Panc1 (cell line): ENCODE results near the gene SF3A2. TPM values are rescaled to one million over a fixed set of nuclear protein-coding genes. Genes with fewer than 3 reads are reported as not detected.

Experiments
- ATAC-seq: fragments of 200-7000 bp; cut with Tn5 transposase; 2 replicates; pipeline ENCODE4 v1.9.1; 2020; ENCODE audit warnings: mild to moderate bottlenecking, moderate library complexity
- BruUV-seq: library from RNA; stranded (reverse); fragments of 400-500 nt; replicated peaks from 2 replicates; lab custom pipeline; 2021; lab: Mats Ljungman, UMichigan
- CTCF ChIA-PET: fragments of 300-600 bp; sonication (Branson Sonifier 250); formaldehyde crosslinking; loops from one replicate; lab custom pipeline; 2022; ENCODE audit warnings: antibody characterized with exemption; lab: Charles Lee
- POLR2A ChIA-PET: fragments of 300-600 bp; sonication (Branson Sonifier 250); formaldehyde crosslinking; loops from one replicate; lab custom pipeline; 2022; ENCODE audit warnings: antibody characterized with exemption; lab: Charles Lee
- DNase-seq: peaks from one replicate; pipeline ENCODE4 v3.0.0-alpha.2; 2010; ENCODE audit warnings: low read depth, low spot score
- H3K27ac ChIP-seq: 2 replicates; pipeline ENCODE4 v1.5.1; 2011; ENCODE audit warnings: mild to moderate bottlenecking, low read length, inconsistent platforms
- H3K27me3 ChIP-seq: fragments of 200-500 bp; sonication (Bioruptor generic); 2 replicates; pipeline ENCODE4 v1.6.0; 2014; ENCODE audit warnings: low read length, inconsistent platforms; ENCODE audit not compliant: control insufficient read depth, insufficient read depth
- H3K36me3 ChIP-seq: fragments of 200-500 bp; sonication (Bioruptor generic); 2 replicates; pipeline ENCODE4 v1.5.1; 2014; ENCODE audit warnings: inconsistent platforms, mild to moderate bottlenecking, low read length, moderate library complexity; ENCODE audit not compliant: control insufficient read depth, insufficient read depth
- H3K4me1 ChIP-seq: 2 replicates; pipeline ENCODE4 v1.5.1; 2011; ENCODE audit warnings: inconsistent platforms, mild to moderate bottlenecking, low read length, moderate library complexity; ENCODE audit not compliant: control insufficient read depth, insufficient read depth
- H3K4me3 ChIP-seq, 2 experiments: 2 replicates each; pipeline ENCODE4 v1.5.1; 2011 to 2012; ENCODE audit warnings: low read depth in 2 of 2, low read length in 2 of 2, mild to moderate bottlenecking in 2 of 2, inconsistent platforms in 1 of 2, moderate library complexity in 1 of 2
- H3K9me3 ChIP-seq: fragments of 200-500 bp; sonication (Bioruptor generic); 2 replicates; pipeline ENCODE4 v1.5.1; 2014; ENCODE audit warnings: low read depth, mild to moderate bottlenecking, inconsistent platforms, low read length, moderate library complexity; ENCODE audit not compliant: control insufficient read depth, insufficient read depth
- POLR2AphosphoS5 ChIP-seq: IDR thresholded peaks from 2 replicates; pipeline ENCODE4 v1.6.1; 2012; ENCODE audit warnings: mild to moderate bottlenecking, low read depth, low read length, moderate library complexity
- SIN3A ChIP-seq: IDR thresholded peaks from 2 replicates; pipeline ENCODE4 v1.6.1; 2012; ENCODE audit warnings: low read depth, mild to moderate bottlenecking, low read length, moderate library complexity, borderline replicate concordance; ENCODE audit not compliant: insufficient read depth
- TCF7L2 ChIP-seq: IDR thresholded peaks from 2 replicates; pipeline ENCODE4 v1.6.1; 2011; ENCODE audit warnings: mild to moderate bottlenecking, low read depth, low read length, inconsistent platforms
- in situ Hi-C: cut with HindIII; loops from 2 replicates; pipeline ENCODE4 v1.10.0; 2016; ENCODE audit warnings: low sequenced_read_pairs, low pct_unique_long_range_greater_than_20kb
- intact Hi-C: fragments of 100-400 bp; cut with micrococcal nuclease; formaldehyde crosslinking; loops from one replicate; pipeline ENCODE4 v1.10.0; 2022; ENCODE audit not compliant: unreplicated experiment
- microRNA-seq: library from miRNA; unstranded; fragments of <30 nt; microRNA quantifications from one replicate; pipeline ENCODE4 v1.1.0, GENCODE V29; 2020; ENCODE audit not compliant: unreplicated experiment
- total RNA-seq: library from RNA; stranded (reverse); gene quantifications from one replicate; pipeline ENCODE4 v1.2.1, GENCODE V29; 2021; ENCODE audit not compliant: unreplicated experiment
- TF ChIP-seq, protein P1 (sequence below): fragments of 450-650 bp; IDR thresholded peaks from 2 replicates; pipeline ENCODE4 v1.5.1; 2017; ENCODE audit warnings: mild to moderate bottlenecking
- TF ChIP-seq, protein P2 (sequence below), 2 experiments: IDR thresholded peaks; 2 replicates each; pipeline ENCODE4 v1.6.1; 2011 to 2012; ENCODE audit warnings: low read depth in 2 of 2, control low read depth in 1 of 2, low read length in 1 of 2, mild to moderate bottlenecking in 1 of 2, moderate library complexity in 1 of 2; ENCODE audit not compliant: insufficient read depth in 1 of 2

The SF3A2 gene
- total RNA-seq, 1 experiment from 2014 or later: 103 TPM

DNA sequence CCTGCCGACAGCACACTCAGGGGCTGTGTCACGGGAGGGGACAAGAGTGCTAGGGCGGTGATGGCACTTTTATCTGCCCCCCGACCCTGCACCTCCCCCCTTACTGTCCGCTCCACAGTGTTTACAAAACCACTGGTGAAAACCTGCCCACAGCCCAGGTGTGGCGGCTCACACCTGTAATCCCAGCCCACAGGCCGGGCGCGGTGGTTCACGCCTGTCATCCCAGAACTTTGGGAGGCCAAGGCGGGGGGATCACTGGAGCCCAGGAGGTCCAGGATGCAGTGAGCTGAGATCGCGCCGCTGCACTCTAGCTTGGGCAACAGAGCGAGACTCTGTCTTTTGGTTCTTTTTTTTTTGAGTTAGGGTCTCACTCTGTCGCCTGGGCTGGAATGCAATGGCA, 59.5 kb downstream of the SF3A2 start:
- TF ChIP-seq SIN3A (no peak), POLR2AphosphoS5 (no peak), TCF7L2 (no peak)
- TF ChIP-seq, protein P1, sequence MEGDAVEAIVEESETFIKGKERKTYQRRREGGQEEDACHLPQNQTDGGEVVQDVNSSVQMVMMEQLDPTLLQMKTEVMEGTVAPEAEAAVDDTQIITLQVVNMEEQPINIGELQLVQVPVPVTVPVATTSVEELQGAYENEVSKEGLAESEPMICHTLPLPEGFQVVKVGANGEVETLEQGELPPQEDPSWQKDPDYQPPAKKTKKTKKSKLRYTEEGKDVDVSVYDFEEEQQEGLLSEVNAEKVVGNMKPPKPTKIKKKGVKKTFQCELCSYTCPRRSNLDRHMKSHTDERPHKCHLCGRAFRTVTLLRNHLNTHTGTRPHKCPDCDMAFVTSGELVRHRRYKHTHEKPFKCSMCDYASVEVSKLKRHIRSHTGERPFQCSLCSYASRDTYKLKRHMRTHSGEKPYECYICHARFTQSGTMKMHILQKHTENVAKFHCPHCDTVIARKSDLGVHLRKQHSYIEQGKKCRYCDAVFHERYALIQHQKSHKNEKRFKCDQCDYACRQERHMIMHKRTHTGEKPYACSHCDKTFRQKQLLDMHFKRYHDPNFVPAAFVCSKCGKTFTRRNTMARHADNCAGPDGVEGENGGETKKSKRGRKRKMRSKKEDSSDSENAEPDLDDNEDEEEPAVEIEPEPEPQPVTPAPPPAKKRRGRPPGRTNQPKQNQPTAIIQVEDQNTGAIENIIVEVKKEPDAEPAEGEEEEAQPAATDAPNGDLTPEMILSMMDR: no peak
- TF ChIP-seq, protein P2, sequence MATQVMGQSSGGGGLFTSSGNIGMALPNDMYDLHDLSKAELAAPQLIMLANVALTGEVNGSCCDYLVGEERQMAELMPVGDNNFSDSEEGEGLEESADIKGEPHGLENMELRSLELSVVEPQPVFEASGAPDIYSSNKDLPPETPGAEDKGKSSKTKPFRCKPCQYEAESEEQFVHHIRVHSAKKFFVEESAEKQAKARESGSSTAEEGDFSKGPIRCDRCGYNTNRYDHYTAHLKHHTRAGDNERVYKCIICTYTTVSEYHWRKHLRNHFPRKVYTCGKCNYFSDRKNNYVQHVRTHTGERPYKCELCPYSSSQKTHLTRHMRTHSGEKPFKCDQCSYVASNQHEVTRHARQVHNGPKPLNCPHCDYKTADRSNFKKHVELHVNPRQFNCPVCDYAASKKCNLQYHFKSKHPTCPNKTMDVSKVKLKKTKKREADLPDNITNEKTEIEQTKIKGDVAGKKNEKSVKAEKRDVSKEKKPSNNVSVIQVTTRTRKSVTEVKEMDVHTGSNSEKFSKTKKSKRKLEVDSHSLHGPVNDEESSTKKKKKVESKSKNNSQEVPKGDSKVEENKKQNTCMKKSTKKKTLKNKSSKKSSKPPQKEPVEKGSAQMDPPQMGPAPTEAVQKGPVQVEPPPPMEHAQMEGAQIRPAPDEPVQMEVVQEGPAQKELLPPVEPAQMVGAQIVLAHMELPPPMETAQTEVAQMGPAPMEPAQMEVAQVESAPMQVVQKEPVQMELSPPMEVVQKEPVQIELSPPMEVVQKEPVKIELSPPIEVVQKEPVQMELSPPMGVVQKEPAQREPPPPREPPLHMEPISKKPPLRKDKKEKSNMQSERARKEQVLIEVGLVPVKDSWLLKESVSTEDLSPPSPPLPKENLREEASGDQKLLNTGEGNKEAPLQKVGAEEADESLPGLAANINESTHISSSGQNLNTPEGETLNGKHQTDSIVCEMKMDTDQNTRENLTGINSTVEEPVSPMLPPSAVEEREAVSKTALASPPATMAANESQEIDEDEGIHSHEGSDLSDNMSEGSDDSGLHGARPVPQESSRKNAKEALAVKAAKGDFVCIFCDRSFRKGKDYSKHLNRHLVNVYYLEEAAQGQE (IDR thresholded peaks at IDR 0.05; ENCODE audit: insufficient read depth in 1 of 2, low read depth in 2 of 2, low read length in 1 of 2): no peak
- ATAC-seq (no peak), DNase-seq (no peak)
- in situ Hi-C loops: no loop called here
- H3K4me1 ChIP-seq: no peaks in the 10 kb centered on the region
- no peak overlapping the region for H3K27ac ChIP-seq
- H3K27me3 ChIP-seq: no peaks in the 10 kb centered on the region
- BruUV-seq: no TSS peak
- no peak overlapping the region for H3K4me3 ChIP-seq
- intact Hi-C loops: no loop called here
- H3K36me3 ChIP-seq: no peaks in the 10 kb centered on the region
- H3K9me3 ChIP-seq: no peaks in the 10 kb centered on the region
- ChIA-PET POLR2A (no interaction called here), CTCF (no interaction called here)

Small RNAs within 50 kb of the gene (microRNA-seq; reads per million reads assigned to microRNA genes)
- gene MIR1227: 8.3 reads per million, percentile 25 among the genes with 10 or more reads in this experiment
- not detected for gene MIR4321

Other genes starting within 250 kb of the SF3A2 start
- gene BTBD2, start 221.1 kb upstream of the SF3A2 start, total RNA-seq: 59.6 TPM
- 240 TPM for gene MKNK2, start 185.6 kb upstream of the SF3A2 start, total RNA-seq
- 36.3 TPM for gene MOB3A, start 140.5 kb upstream of the SF3A2 start, total RNA-seq
- gene IZUMO4, start 139.9 kb upstream of the SF3A2 start, total RNA-seq: 5.4 TPM
- gene AP3D1, start 85.3 kb upstream of the SF3A2 start, total RNA-seq: 167 TPM
- 27.3 TPM for gene DOT1L, start 72.9 kb upstream of the SF3A2 start, total RNA-seq
- gene PLEKHJ1, start 495 bp upstream of the SF3A2 start, total RNA-seq: 78.6 TPM
- 21.9 TPM for gene AMH, start 12.5 kb downstream of the SF3A2 start, total RNA-seq
- gene JSRP1, start 19.6 kb downstream of the SF3A2 start, total RNA-seq: 0.51 TPM
- gene PEAK3, start 45.4 kb downstream of the SF3A2 start, total RNA-seq: not detected
- gene LINGO3, start 71.3 kb downstream of the SF3A2 start, total RNA-seq: 0.13 TPM
- gene LSM7, start 91.8 kb downstream of the SF3A2 start, total RNA-seq: 97.3 TPM
- 76.0 TPM for gene SPPL2B, start 91.9 kb downstream of the SF3A2 start, total RNA-seq
- gene TMPRSS9, start 123.4 kb downstream of the SF3A2 start, total RNA-seq: 0.23 TPM
- gene TIMM13, start 190.8 kb downstream of the SF3A2 start, total RNA-seq: 128 TPM
- 159 TPM for gene LMNB2, start 220.1 kb downstream of the SF3A2 start, total RNA-seq
- gene GADD45B, start 239.3 kb downstream of the SF3A2 start, total RNA-seq: 56.2 TPM